HCT116 (cell line): ENCODE data around the gene TMCO4.

Experiments used
- CEBPB ChIP-seq: IDR thresholded peaks from 2 replicates; pipeline ENCODE4 v1.6.1; 2012; ENCODE audit warnings: low read depth
- CTCF ChIP-seq, 3 experiments: fragments of 200-600 bp in 1 of 3; sonication (generic) in 1 of 3; IDR thresholded peaks in 2 of 3; conservative IDR thresholded peaks in 1 of 3; 2 replicates each; pipeline ENCODE4 v1.5.1; 2012 to 2017; ENCODE audit warnings: low read depth in 2 of 3, low read length in 2 of 3, antibody characterized with exemption in 1 of 3, borderline replicate concordance in 1 of 3, control low read depth in 1 of 3, mild to moderate bottlenecking in 1 of 3, mixed read lengths in 1 of 3, mixed run types in 1 of 3, moderate library complexity in 1 of 3; ENCODE audit not compliant: insufficient read depth in 1 of 3
- ELF1 ChIP-seq: IDR thresholded peaks from 2 replicates; pipeline ENCODE4 v1.6.1; 2012; ENCODE audit warnings: low read depth, borderline replicate concordance
- EZH2 ChIP-seq: fragments of 200-600 bp; sonication (generic); IDR thresholded peaks from 2 replicates; pipeline ENCODE4 v1.6.1; 2017; ENCODE audit warnings: antibody characterized with exemption, mixed run types
- MAX ChIP-seq: IDR thresholded peaks from 2 replicates; pipeline ENCODE4 v1.6.1; 2012
- POLR2AphosphoS5 ChIP-seq: IDR thresholded peaks from 2 replicates; pipeline ENCODE4 v1.6.1; 2011; ENCODE audit warnings: mild to moderate bottlenecking, low read depth, low read length, moderate library complexity
- RAD21 ChIP-seq: IDR thresholded peaks from 2 replicates; pipeline ENCODE4 v1.6.1; 2012; ENCODE audit warnings: low read depth, mild to moderate bottlenecking
- REST ChIP-seq: IDR thresholded peaks from 2 replicates; pipeline ENCODE4 v1.6.1; 2012; ENCODE audit warnings: low read depth
- SIN3A ChIP-seq: IDR thresholded peaks from 2 replicates; pipeline ENCODE4 v1.6.1; 2012; ENCODE audit warnings: low read depth
- SP1 ChIP-seq: IDR thresholded peaks from 2 replicates; pipeline ENCODE4 v1.6.1; 2012; ENCODE audit warnings: low read depth
- TF ChIP-seq, protein P1 (sequence below): IDR thresholded peaks from 2 replicates; pipeline ENCODE4 v1.6.1; 2012

- TF ChIP-seq CTCF (IDR thresholded peaks at IDR 0.05 in 2 of 3, conservative IDR thresholded peaks at IDR 0.05 in 1 of 3; ENCODE audit: borderline replicate concordance in 1 of 3, insufficient read depth in 1 of 3, low read depth in 2 of 3, low read length in 2 of 3): no peak
- TF ChIP-seq RAD21: no peak
- TF ChIP-seq SIN3A: no peak
- TF ChIP-seq POLR2AphosphoS5: no peak
- no peak for TF ChIP-seq REST
- TF ChIP-seq, protein P1, sequence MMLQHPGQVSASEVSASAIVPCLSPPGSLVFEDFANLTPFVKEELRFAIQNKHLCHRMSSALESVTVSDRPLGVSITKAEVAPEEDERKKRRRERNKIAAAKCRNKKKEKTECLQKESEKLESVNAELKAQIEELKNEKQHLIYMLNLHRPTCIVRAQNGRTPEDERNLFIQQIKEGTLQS: no peak
- no peak for TF ChIP-seq ELF1
- no peak for TF ChIP-seq EZH2
- no peak for TF ChIP-seq CEBPB
- no peak for TF ChIP-seq MAX
- no peak for TF ChIP-seq SP1
Observed at GRCh38 chr1:19808351-19808750, 8.6 kb upstream of the TMCO4 start.
